ELR (cell line): ENCODE results near the gene DIP2C.
A peak's percentile ranks its signal among the peaks of the same experiment; 100 is the strongest.

Source experiments
- DNase-seq: peaks from one replicate; pipeline ENCODE4 v3.0.0-alpha.2; 2015; ENCODE audit warnings: low read depth

DIP2C gene

GRCh38 chr10:627032-627992 is 62.2 kb downstream of the DIP2C start:
- DNase-seq, result no peak

GRCh38 chr10:625751-626711 is 63.4 kb downstream of the DIP2C start:
- no peak for DNase-seq

- no peak for DNase-seq
Observed at GRCh38 chr10:625333-625696, 64.2 kb downstream of the DIP2C start.

GRCh38 chr10:624605-625332 is 64.7 kb downstream of the DIP2C start:
- DNase-seq, result peak; percentile 47

- no peak for DNase-seq
Observed at GRCh38 chr10:624312-624604, 65.2 kb downstream of the DIP2C start.

GRCh38 chr10:623477-624311 is 65.8 kb downstream of the DIP2C start:
- no peak for DNase-seq

- no peak for DNase-seq
Observed at GRCh38 chr10:623014-623413, 66.5 kb downstream of the DIP2C start.

- DNase-seq, result no peak
Observed at GRCh38 chr10:621981-622740, 67.3 kb downstream of the DIP2C start.

- no peak for DNase-seq
Observed at GRCh38 chr10:621513-621912, 68.0 kb downstream of the DIP2C start.

- DNase-seq, result no peak
Observed at GRCh38 chr10:620971-621370, 68.5 kb downstream of the DIP2C start.

GRCh38 chr10:620417-620816 is 69.1 kb downstream of the DIP2C start:
- no peak for DNase-seq

GRCh38 chr10:619710-620109 is 69.8 kb downstream of the DIP2C start:
- DNase-seq, result no peak

GRCh38 chr10:618229-618989 is 71.1 kb downstream of the DIP2C start:
- no peak for DNase-seq

GRCh38 chr10:617471-617870 is 72.0 kb downstream of the DIP2C start:
- DNase-seq, result no peak

GRCh38 chr10:615583-616152 is 73.8 kb downstream of the DIP2C start:
- peak; percentile 92 for DNase-seq

GRCh38 chr10:614790-615582 is 74.5 kb downstream of the DIP2C start:
- DNase-seq, result no peak

- no peak for DNase-seq
Observed at GRCh38 chr10:614139-614711, 75.2 kb downstream of the DIP2C start.
